Right lung (tissue), 5 donors: ENCODE data around the gene SDR42E2. TPM values are rescaled to one million over a fixed set of nuclear protein-coding genes. Genes with fewer than 3 reads are reported as not detected.
A peak's percentile ranks its signal among the peaks of the same experiment; 100 is the strongest.
"Not testable (repeated sequence)": the region's sequence is repeated elsewhere in the genome, so short reads cannot be mapped to it uniquely, and the experiment has no call there.

Source experiments
- DNase-seq, 2 donors: peaks; one replicate each; pipeline ENCODE4 v3.0.0-alpha.2; 2013
- polyA plus RNA-seq, 5 donors: library from polyadenylated mRNA; unstranded; fragments of 120-200 nt; gene quantifications; one replicate each; pipeline versions ENCODE4 v1.2.1 to v1.2.3, GENCODE V29; 2013; ENCODE audit warnings: inconsistent platforms in 1 of 5, low replicate concordance in 1 of 5; ENCODE audit not compliant: insufficient read length in 5 of 5, insufficient read depth in 1 of 5

Gene SDR42E2
- polyA plus RNA-seq, 5 donors, result 0.07 to 0.36 (median 0.14) TPM

GRCh38 chr16:22213801-22214200 lies 51.5 kb downstream of the SDR42E2 start:
- DNase-seq, result no peak

DNA sequence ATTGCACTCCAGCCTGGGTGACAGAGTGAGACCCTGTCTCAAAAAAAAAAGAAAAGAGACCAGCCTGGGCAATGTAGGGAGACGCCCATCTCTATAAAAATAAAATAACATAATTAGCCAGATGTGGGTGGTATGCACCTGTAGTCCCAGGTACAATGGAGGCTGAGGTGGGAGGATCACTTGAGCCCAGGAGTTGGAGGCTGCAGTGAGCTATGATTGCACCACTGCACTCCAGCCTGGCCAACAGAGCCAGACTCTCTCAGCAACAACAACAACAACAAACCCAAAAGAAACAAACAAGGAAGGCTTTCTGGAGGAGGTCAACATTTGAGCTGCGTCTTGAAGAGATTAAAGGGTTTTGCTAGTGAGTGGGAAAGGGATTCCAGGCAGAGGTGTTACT lies 52.1 kb downstream of the SDR42E2 start:
- DNase-seq, result no peak

- DNase-seq, result no peak
These were observed 52.6 kb downstream of the SDR42E2 start for GRCh38 chr16:22214889-22215288.

DNA sequence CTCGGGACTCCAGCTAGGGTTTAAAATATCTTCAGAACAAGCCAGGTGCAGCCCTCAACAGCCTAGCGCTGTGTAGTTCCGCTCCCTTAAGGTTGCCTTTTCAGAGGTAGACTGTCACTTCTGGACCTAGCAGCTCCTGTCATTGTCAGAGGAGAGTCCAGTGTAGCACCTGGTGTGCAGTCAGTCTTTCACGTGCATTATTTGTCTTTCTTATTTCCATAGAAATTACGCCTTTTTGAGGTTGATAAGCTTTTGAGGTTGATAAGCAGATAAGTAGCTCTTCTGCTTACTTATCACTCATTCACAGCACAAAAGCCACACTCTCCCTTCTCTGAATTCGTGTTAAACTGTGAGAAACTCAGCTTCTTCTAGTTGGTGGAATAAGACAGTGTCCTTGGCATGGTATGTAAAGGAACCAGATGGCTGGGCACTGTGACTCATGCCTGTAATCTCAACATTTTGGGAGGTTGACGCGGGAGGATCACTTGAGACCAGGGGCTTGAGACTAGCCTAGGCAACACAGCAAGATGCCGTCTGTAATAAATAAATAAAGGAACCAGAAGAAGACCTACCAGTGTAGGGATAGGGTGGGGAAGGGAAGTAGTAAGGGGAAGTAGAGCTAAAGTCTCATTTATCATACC lies 54.0 kb downstream of the SDR42E2 start:
- no peak for DNase-seq

- not testable (repeated sequence) for DNase-seq
These were observed 54.5 kb downstream of the SDR42E2 start for GRCh38 chr16:22216832-22217225.

DNA sequence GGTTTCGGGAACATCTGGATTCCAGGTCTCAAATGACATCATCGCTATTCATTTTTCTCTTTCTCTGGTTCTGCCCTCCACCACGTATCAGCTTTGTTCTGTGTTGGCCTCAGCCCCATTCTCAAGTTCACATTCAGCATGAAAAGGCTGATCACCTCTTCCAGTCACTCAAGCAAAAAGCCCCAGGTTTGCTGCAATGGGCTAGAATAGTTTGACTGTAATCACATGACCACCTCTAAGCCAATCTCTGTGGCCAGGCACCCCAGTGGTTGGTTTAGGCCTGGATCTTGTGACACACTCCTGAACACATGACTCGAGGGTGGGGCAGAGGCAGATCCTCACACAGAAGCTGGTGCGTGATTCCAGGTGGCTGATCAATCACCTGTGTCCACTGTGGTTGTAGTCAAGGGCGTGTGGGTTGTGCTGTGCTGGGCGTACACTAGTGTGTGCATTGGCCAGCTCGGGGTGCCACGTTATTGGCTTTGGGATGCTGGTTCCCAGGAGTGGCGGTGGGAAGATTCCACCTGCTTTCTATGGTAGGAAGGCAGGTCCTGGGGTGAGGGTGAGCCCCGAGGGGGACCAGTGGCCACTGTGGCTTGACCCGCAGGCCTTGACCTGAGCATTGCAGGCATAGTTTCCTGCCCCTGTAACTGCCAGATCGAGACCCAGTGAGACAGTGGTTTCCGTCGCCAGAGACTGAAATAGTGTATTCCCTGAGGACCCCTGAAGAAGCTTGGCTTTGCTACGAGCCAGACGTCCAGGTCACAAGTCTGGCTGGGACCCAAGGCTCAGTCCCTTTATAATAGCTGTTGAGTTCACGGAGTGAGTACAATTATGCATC lies 55.8 kb downstream of the SDR42E2 start:
- DNase-seq, result no peak

GRCh38 chr16:22219389-22220068 lies 57.2 kb downstream of the SDR42E2 start:
- DNase-seq, result no peak

DNA sequence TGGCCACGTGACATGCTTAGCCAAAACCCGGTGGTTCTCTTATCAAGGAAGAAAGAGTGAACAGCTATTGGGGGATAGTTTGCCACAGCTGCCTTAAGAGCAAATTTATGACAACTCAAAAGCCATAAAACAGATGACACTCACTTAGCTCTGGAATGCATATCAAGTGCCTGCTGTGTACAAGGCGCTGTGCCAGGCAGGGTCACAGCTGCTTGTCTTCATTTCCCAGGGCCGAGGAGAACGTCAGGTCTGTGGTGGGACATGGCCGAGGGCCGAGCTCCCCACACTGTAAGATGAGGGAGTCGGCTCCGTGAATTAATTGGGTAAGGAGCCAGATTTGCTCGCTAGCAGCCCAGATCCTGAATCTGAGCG lies 57.7 kb downstream of the SDR42E2 start:
- peak; percentile 95 to 96 for DNase-seq

GRCh38 chr16:22220714-22221113 lies 58.4 kb downstream of the SDR42E2 start:
- DNase-seq, result no peak

GRCh38 chr16:22222006-22222405 lies 59.7 kb downstream of the SDR42E2 start:
- no peak for DNase-seq

GRCh38 chr16:22222998-22223397 lies 60.7 kb downstream of the SDR42E2 start:
- no peak for DNase-seq

- no peak for DNase-seq
These were observed 62.8 kb downstream of the SDR42E2 start for GRCh38 chr16:22225060-22225459.

DNA sequence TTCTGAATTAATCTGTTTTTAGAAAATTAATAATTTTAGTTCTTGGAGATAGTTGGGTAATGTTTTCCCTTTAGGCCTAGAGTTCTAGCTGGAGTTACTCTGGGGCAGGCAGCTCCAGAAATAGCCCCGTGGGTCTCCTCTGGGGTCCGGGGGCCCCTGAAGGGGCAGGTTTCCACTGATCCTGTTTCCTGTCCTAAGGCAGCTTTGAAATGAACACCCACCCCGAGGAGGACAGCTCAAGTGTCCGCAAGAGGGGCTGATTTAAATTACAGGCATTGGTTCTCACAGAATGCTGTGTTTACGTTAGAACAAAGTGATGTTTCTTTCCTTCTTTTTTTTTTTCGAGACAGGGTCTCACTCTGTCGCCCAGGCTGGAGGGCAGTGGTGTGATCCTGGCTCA lies 67.6 kb downstream of the SDR42E2 start:
- no peak for DNase-seq

DNA sequence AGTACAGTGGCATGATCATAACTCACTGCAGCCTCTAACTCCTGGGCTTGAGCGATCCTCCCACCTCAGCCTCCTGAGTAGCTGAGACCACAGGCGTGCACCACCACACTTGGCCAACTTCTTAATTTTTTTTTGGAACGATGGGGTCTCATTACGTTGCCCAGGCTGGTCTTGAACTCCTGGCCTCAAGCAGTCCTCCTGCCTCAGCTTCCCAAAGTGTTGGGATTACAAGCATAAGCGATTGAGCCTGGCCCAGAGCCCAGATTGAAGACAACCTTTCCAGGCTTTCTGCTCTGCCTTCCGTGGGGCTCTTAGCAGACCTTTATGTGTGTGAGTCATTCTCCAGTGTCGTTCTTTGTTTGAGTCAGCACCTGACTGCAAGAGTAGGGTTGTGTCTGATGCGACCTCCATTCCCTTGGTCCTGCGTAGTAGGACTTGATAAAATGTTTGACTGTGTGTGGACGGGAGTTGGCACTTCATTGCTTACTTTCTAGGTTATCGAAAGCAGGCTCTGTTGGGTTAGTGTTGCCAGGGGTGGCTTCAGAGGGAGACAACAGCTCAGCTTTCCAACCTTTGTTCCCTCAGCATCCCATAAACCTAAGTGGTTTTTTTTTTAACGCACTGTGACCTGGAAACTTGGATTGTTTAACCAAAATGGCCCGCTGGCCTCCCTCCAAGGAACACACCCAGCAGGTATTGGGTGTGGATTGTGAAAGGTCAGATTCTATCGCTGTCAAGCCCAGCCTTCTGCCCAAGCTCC lies 70.2 kb downstream of the SDR42E2 start:
- DNase-seq, result no peak

GRCh38 chr16:22233037-22233372 lies 70.7 kb downstream of the SDR42E2 start:
- DNase-seq, result no peak

GRCh38 chr16:22235839-22236745 lies 73.8 kb downstream of the SDR42E2 start:
- no peak for DNase-seq

DNA sequence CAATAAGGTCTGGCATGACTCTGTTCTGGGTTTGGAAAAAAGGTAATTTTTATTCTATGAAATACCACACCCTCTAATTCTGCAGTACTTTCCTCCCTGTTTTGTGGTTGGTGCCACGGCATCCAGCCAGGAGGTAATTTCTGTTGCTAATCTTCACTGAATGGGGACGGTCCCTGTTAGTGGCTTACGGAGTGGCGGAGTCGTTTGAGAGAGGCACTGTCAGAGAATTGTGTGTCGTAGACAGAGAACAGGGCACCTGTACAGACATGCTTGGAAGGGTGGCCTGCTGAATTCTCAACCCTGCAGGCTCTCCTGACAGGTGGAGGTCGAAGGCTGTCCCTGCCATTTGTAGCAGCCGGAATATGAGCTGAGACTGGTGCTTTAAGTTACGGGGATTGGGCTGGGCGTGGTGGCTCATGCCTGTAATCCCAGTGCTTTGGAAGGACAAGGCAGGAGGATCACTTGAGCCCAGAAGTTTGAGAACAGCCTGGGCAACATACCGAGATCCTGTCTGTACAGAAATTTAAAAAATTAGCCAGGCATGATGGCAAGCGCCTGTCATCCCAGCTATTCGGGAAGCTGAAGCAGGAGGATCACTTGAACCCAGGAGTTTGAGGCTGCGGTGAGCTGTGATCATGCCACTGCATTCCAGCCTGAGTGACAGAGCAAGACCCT lies 77.0 kb downstream of the SDR42E2 start:
- DNase-seq, result no peak

- peak; percentile 41 to 49 for DNase-seq
These were observed 77.9 kb downstream of the SDR42E2 start for GRCh38 chr16:22240023-22240710.
